Measurements from ENCODE around the gene ASPN. TPM values are rescaled to one million over a fixed set of nuclear protein-coding genes. Genes with fewer than 3 reads are reported as not detected.

The ASPN gene
- 12.5 and 13.0 TPM in 2 replicates for total RNA-seq (ENCODE audit: low replicate concordance)

DNA sequence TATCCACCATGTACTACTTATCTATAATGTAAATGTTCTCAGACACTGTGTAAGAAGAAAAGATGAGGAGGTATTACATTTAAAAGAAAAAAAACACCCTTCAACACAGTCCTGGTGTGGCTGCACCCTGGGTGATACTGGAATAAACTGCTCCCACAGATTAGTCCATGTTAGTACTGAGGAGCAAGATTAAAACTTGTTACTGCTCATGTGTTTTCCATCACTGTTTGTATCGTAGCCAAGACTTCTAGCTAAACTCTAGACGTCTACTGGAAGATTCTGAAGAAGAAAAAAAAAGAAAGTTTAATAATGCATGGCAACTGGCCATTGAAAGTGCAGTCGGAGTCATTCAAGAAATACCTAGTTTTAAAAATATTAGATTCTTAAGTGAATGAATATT, at the start of gene ASPN:
TSS of gene ASPN (minus strand) at position 178 of the 400 bp plus-strand sequence.

DNA sequence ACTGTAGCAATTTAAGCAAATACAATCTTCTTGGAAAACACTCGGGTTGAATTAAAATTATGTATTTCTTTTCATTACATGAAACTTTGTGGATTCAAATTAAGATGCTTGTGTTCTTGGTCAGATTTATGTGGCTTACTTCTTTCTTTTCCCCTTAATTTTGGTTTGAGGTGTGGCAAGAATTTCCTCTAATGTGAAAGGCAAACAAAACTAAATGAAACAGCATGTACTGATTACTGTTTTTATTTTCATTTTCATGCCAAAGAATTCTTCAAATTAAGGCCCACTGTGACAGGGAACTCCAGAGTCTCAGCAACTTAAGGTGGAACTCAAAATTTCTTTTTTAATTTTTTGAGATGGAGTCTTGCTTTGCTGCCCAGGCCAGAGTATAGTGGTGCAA, 58.0 kb downstream of the ASPN start, which contains the start of gene OMD:
TSS of gene OMD (minus strand) at position 132 of the 400 bp plus-strand sequence. CDS start 6,913 bp downstream, outside the sequence.

Other genes starting within 250 kb of the ASPN start
- 340 and 354 TPM in 2 replicates for gene IARS1, start 188.8 kb downstream of the ASPN start, total RNA-seq (ENCODE audit: low replicate concordance)
- gene NOL8, start 157.2 kb downstream of the ASPN start, total RNA-seq (ENCODE audit: low replicate concordance): 14.7 and 20.8 TPM in 2 replicates
- gene CENPP, start 156.6 kb downstream of the ASPN start, total RNA-seq (ENCODE audit: low replicate concordance): 0.47 and 1.6 TPM in 2 replicates
- gene OGN, start 77.9 kb downstream of the ASPN start, total RNA-seq (ENCODE audit: low replicate concordance): 0.90 and 2.1 TPM in 2 replicates
- 0.23 and 1.9 TPM in 2 replicates for gene OMD, start 58.0 kb downstream of the ASPN start, total RNA-seq (ENCODE audit: low replicate concordance)
- gene ECM2, start 53.5 kb upstream of the ASPN start, total RNA-seq (ENCODE audit: low replicate concordance): 4.4 and 17.3 TPM in 2 replicates
- gene IPPK, start 187.6 kb upstream of the ASPN start, total RNA-seq (ENCODE audit: low replicate concordance): 15.2 and 29.1 TPM in 2 replicates